Measurements from ENCODE around the gene SH3GLB1.

GRCh38 chr1:86705665-86705985, 1.2 kb downstream of the SH3GLB1 start:
- TF ChIP-seq, protein P1, sequence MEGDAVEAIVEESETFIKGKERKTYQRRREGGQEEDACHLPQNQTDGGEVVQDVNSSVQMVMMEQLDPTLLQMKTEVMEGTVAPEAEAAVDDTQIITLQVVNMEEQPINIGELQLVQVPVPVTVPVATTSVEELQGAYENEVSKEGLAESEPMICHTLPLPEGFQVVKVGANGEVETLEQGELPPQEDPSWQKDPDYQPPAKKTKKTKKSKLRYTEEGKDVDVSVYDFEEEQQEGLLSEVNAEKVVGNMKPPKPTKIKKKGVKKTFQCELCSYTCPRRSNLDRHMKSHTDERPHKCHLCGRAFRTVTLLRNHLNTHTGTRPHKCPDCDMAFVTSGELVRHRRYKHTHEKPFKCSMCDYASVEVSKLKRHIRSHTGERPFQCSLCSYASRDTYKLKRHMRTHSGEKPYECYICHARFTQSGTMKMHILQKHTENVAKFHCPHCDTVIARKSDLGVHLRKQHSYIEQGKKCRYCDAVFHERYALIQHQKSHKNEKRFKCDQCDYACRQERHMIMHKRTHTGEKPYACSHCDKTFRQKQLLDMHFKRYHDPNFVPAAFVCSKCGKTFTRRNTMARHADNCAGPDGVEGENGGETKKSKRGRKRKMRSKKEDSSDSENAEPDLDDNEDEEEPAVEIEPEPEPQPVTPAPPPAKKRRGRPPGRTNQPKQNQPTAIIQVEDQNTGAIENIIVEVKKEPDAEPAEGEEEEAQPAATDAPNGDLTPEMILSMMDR (conservative IDR thresholded peaks at IDR 0.05; ENCODE audit: low read depth, low read length): no peak
- no peak for TF ChIP-seq EZH2 (IDR thresholded peaks at IDR 0.05; ENCODE audit: borderline replicate concordance, low read depth, low read length, poor library complexity, severe bottlenecking)
